Measurements from ENCODE around the gene ZNF516. TPM values are rescaled to one million over a fixed set of nuclear protein-coding genes. Genes with fewer than 3 reads are reported as not detected.

Gene ZNF516
- total and polyA plus RNA-seq, 2 of the 4 experiments (the other 2 are of a cell fraction), result 7.9 to 16.9 TPM

DNA sequence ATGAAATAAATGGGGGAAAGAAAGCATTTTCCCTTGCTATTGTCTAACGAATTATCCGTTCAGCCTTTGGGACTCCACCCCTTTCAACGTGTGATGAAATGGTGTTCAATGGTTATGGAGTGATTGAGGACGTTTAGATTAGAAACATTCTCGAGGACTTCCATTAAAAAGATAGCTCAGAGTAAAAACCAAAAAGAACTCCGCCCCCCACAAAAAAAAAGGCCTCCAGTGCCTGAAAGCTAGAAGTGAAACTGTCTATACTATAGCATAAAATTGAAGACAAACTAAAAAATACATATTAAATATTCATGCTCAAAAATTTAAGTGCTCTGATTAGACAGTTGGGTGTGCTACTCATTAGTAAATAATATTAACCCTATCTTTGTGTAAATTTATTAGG is 3.0 kb upstream of the ZNF516 start:
- H2AFZ ChIP-seq (replicated peaks; ENCODE audit: low read length, poor library complexity), result no peak overlapping the region
- no peak overlapping the region for H4K91ac ChIP-seq (ENCODE audit: insufficient read depth, low read depth, low read length)
- BruUV-seq (replicated peaks), result no TSS peak
- H2BK5ac ChIP-seq (ENCODE audit: low read depth, low read length, poor library complexity, severe bottlenecking), result no peak overlapping the region
- H4K8ac ChIP-seq (ENCODE audit: low read depth in 2 of 2, low read length in 2 of 2), result no peak overlapping the region
- dilution Hi-C loops (cut with HindIII; ENCODE audit: low sequenced_read_pairs, unreplicated experiment), result no loop called here
- H3K18ac ChIP-seq (ENCODE audit: low read depth, low read length), result no peak overlapping the region
- no CpG with 5 or more reads among the region's 6 CpGs for WGBS, 2 experiments (ENCODE audit: extremely low coverage in 2 of 2, insufficient read length in 1 of 2)
- intact Hi-C loops (cut with micrococcal nuclease), result no loop called here
- H3K27ac ChIP-seq (ENCODE audit: insufficient read depth, low read length), result no peak overlapping the region
- H3K27me3 ChIP-seq (ENCODE audit: control insufficient read depth, insufficient read depth, low read length), result no peaks in the 10 kb centered on the region
- H3K23ac ChIP-seq (ENCODE audit: low read depth, low read length), result no peak overlapping the region
- no peak overlapping the region for H2AK9ac ChIP-seq (replicated peaks; ENCODE audit: low read depth, low read length, poor library complexity)
- H2BK120ac ChIP-seq (ENCODE audit: low read depth, low read length), result no peak overlapping the region
- no peak overlapping the region for H3K9ac ChIP-seq (ENCODE audit: low read depth, low read length)
- H4K5ac ChIP-seq (ENCODE audit: low read depth, low read length), result no peak overlapping the region
- no peak overlapping the region for H2BK20ac ChIP-seq (ENCODE audit: low read depth, low read length)
- TF ChIP-seq RCOR1 (IDR thresholded peaks at IDR 0.05; ENCODE audit: insufficient replicate concordance, low read length), result no peak
- no peak for TF ChIP-seq CEBPB (IDR thresholded peaks at IDR 0.05; ENCODE audit: low read depth, low read length)
- TF ChIP-seq, protein P1, sequence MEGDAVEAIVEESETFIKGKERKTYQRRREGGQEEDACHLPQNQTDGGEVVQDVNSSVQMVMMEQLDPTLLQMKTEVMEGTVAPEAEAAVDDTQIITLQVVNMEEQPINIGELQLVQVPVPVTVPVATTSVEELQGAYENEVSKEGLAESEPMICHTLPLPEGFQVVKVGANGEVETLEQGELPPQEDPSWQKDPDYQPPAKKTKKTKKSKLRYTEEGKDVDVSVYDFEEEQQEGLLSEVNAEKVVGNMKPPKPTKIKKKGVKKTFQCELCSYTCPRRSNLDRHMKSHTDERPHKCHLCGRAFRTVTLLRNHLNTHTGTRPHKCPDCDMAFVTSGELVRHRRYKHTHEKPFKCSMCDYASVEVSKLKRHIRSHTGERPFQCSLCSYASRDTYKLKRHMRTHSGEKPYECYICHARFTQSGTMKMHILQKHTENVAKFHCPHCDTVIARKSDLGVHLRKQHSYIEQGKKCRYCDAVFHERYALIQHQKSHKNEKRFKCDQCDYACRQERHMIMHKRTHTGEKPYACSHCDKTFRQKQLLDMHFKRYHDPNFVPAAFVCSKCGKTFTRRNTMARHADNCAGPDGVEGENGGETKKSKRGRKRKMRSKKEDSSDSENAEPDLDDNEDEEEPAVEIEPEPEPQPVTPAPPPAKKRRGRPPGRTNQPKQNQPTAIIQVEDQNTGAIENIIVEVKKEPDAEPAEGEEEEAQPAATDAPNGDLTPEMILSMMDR (conservative IDR thresholded peaks at IDR 0.05; ENCODE audit: low read depth, low read length), result no peak
- TF ChIP-seq CHD1 (IDR thresholded peaks at IDR 0.05; ENCODE audit: low read depth, low read length), result no peak
- no peak for TF ChIP-seq MAZ (IDR thresholded peaks at IDR 0.05; ENCODE audit: borderline replicate concordance, low read depth, low read length)
- TF ChIP-seq BHLHE40 (IDR thresholded peaks at IDR 0.05; ENCODE audit: low read depth, low read length), result no peak
- CTCF ChIA-PET, result interaction anchor here (2.2 kb wide), 1 partner anchor 123 kb away, joined by 6 read pairs; no protein-coding TSS in a partner anchor
- H3K4me2 ChIP-seq (ENCODE audit: low read depth, low read length), result no peak overlapping the region
- H3K4me1 ChIP-seq (ENCODE audit: control insufficient read depth, insufficient read depth, low read length), result no peaks in the 10 kb centered on the region
- H2BK15ac ChIP-seq (ENCODE audit: low read depth, low read length), result no peak overlapping the region
- H3K79me1 ChIP-seq (ENCODE audit: low read depth in 1 of 2, low read length in 2 of 2), result peaks cover 0 to 5% of the 10 kb centered on the region in 2 experiments; a peak in 1 of 4 replicates
- H3K9me1 ChIP-seq (ENCODE audit: insufficient read depth, low read length), result no peaks in the 10 kb centered on the region
- no peak overlapping the region for H2AK5ac ChIP-seq (ENCODE audit: low read depth, low read length)
- in situ Hi-C loops (cut with MboI; ENCODE audit: low sequenced_read_pairs), result no loop called here
- no peak overlapping the region for H3K4me3 ChIP-seq (ENCODE audit: insufficient read depth, low read depth, low read length)
- H4K20me1 ChIP-seq (ENCODE audit: insufficient read depth, low read length), result no peaks in the 10 kb centered on the region
- no peaks in the 10 kb centered on the region for H3K9me3 ChIP-seq (ENCODE audit: control insufficient read depth, insufficient read depth, low read length)
- no peaks in the 10 kb centered on the region for H3K36me3 ChIP-seq (ENCODE audit: control insufficient read depth, insufficient read depth, low read length)
- ATAC-seq (ENCODE audit: low read depth) (no peak), DNase-seq (no peak)
- no peak overlapping the region for H3K56ac ChIP-seq (ENCODE audit: extremely low read depth, insufficient read depth, low read length)
- POLR2A ChIA-PET (ENCODE audit: unreplicated experiment), result no interaction called here
- H3K4ac ChIP-seq (ENCODE audit: low read depth, low read length), result no peak overlapping the region
- H3K14ac ChIP-seq (replicated peaks; ENCODE audit: low read depth, low read length), result no peak overlapping the region
